Activated CD8-positive, alpha-beta memory T cell treated with anti-CD3 and anti-CD28 coated beads, Interleukin-2, amount 50 U/mL, for 48 hours (primary cell): ENCODE results near the gene ZCWPW1.
"Not testable (repeated sequence)": the region's sequence is repeated elsewhere in the genome, so short reads cannot be mapped to it uniquely, and the experiment has no call there.

ENCODE experiments used
- DNase-seq: peaks from one replicate; pipeline ENCODE4 v3.0.0-alpha.2; 2020

ZCWPW1 gene

GRCh38 chr7:100398239-100398638 lies 30.3 kb downstream of the ZCWPW1 start:
- DNase-seq = no peak

GRCh38 chr7:100397315-100398081 lies 31.0 kb downstream of the ZCWPW1 start:
- no peak for DNase-seq

GRCh38 chr7:100396421-100396982 lies 32.0 kb downstream of the ZCWPW1 start:
- DNase-seq = no peak

- no peak for DNase-seq
Measured at GRCh38 chr7:100394077-100394476, 34.4 kb downstream of the ZCWPW1 start.

GRCh38 chr7:100393233-100393905 lies 35.1 kb downstream of the ZCWPW1 start:
- no peak for DNase-seq

DNA sequence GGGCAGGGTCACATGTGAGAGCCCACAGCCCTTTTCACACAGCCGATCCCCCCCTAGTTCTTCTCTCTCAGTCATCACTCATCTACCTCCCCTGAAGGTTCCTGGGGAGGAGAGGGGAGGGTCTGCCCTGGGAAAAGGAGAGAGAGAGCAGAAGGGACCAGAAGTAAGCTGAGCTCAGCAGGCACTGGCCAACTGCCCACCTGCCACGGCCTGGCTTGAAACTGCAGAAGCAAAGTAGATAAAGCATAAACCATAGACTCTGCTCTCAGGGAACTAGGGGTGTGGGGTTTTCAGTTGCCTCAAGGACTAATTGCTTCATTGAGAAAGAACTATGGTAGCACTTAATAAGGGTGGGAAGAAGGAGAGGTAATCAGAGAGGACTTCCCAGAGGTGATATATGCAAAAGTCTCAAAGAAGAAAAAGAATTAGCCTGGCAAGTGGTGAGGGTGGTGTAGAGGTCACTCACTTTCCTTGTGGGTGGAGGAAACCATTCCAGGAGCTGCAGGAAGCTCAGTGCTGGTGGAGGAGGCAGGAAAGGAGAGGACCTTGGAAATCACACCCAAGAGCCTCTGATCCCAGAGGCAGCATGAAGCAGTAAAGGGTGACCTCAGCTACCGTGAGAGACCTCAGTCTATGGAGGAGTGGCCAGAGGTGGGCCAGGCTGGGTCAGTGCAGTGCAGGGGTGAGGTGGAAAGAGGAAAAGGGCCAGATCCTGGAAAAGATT lies 38.1 kb downstream of the ZCWPW1 start:
- no peak for DNase-seq

DNA sequence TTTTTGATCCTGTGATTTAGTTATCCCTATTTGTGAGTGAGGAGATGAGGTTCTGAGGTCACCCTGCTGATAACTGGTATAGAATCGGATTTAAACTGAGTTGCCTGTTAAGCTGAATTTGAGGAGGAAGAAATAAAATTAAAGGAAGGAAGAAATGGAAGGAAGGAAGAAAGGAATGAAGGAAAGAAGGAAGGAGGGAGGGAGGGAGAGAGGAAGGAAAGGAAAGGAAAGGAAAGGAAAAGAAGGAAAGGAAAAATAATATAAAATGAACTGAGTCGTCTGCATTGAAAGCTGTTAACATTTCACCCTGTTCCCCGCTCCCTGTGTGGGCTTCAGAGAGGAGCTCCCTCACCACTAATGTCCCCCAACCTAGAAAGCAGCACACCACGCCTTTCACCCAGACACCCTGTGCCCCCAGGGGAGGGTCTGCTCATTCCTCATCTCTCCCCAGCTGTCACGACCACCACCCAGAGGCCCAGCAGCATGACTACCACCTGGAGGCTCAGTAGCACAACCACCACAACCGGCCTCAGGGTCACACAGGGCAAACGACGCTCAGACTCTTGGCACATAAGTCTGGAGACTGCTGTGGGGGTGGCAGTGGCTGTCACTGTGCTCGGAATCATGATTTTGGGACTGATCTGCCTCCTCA lies 38.9 kb downstream of the ZCWPW1 start:
- no peak for DNase-seq

GRCh38 chr7:100387695-100388094 lies 40.8 kb downstream of the ZCWPW1 start:
- DNase-seq = no peak

GRCh38 chr7:100386940-100387339 lies 41.6 kb downstream of the ZCWPW1 start:
- no peak for DNase-seq

GRCh38 chr7:100384628-100385294 lies 43.7 kb downstream of the ZCWPW1 start:
- DNase-seq = no peak

- DNase-seq = not testable (repeated sequence)
Measured at GRCh38 chr7:100382234-100382853, 46.2 kb downstream of the ZCWPW1 start.

- not testable (repeated sequence) for DNase-seq
Measured at GRCh38 chr7:100381531-100382233, 46.8 kb downstream of the ZCWPW1 start.

- no peak for DNase-seq
Measured at GRCh38 chr7:100380196-100380595, 48.3 kb downstream of the ZCWPW1 start.

- DNase-seq = no peak
Measured at GRCh38 chr7:100378114-100378755, 50.3 kb downstream of the ZCWPW1 start.

DNA sequence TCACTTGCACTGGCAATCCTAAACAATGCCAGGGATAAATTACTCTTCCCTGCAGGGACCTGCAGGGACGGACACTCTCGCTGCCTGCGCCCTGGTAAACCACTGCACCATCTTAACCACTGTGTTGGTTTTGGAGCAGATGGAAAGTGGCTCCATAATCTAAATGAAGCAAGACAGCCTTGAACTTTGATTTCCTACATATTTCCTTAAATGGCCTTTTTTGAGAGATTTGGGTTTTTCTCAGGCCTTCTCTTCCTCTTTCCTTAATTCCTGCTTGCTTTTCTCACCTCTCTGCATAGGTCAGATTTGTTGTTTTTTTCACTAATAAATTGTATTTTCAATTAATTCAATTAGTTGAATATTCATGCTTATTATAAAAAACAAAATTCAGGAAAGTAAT lies 52.4 kb downstream of the ZCWPW1 start:
- DNase-seq = no peak

DNA sequence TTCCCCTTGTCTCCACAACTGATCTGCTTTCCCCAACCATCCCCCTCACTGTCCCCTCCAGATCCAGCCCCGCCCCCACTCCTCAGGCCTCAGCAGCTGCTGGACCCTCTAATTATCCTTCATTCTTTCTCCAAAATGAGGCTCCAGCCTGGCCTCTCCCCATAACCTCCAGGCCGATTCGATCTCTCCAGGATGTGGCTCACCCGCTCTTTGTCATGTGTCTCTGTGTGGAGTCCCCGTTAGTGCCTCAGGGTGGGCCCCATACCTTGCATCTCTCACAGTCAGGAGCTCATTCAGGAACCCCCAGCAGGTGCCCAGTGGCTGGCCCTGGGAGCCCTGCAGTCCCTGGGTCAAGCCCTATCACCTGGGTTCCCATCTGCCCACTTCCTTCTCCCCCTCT lies 53.9 kb downstream of the ZCWPW1 start:
- no peak for DNase-seq

DNA sequence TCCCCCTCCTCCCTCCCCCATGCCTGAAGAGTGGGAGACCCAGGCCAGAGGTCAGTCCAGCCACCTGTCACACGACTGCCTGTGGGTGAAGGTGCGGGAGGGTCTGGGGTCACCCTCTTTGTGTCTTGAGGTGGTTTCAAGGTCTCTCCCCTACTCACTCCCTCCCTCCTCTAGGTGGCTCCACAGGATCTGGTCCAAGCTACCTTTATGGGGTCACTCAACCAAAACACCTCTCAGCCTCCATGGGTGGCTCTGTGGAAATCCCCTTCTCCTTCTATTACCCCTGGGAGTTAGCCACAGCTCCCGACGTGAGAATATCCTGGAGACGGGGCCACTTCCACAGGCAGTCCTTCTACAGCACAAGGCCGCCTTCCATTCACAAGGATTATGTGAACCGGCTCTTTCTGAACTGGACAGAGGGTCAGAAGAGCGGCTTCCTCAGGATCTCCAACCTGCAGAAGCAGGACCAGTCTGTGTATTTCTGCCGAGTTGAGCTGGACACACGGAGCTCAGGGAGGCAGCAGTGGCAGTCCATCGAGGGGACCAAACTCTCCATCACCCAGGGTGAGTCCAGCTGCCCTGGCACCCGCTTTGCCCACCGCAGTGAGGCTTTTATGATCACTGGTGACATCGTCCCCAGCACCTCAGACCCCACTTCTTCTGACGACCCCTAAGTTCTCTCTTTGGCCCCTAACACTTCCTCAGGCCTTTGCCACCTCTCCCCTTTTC lies 54.5 kb downstream of the ZCWPW1 start:
- DNase-seq = not testable (repeated sequence)

- no peak for DNase-seq
Measured at GRCh38 chr7:100373261-100373831, 55.2 kb downstream of the ZCWPW1 start, which contains the start of gene PILRA. PILRA (plus strand) TSS chr7:100373487; CDS start chr7:100373657, 170 bp downstream.

DNA sequence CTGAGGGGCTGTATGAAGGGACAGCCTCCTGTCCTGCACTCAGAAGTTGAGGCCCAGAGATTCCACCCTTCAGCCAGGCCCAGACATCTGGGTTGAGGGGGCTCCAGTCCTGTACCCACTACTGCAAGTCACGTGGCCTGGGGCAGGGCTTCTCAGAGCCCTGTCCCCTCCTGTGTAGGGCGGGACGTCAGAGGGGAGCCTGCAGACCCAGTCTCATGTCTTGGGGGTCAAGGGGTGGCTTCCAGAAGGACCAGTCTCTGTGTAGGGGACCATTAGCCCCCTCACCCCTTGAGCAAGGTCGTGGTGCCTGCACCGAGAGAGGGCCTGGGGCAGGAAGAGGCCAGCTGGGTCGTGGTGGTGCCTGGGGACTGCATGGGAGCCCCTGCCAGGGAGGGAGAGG lies 55.8 kb downstream of the ZCWPW1 start:
- no peak for DNase-seq
